GM12872 (cell line): ENCODE results near the gene HSPE1.

Experiments used
- CTCF ChIP-seq: IDR thresholded peaks from 3 replicates; pipeline ENCODE4 v1.5.1; 2011; ENCODE audit warnings: low read depth, mild to moderate bottlenecking, low read length, moderate library complexity; ENCODE audit not compliant: insufficient read depth

Gene HSPE1

GRCh38 chr2:197515739-197516392 is 15.7 kb downstream of the HSPE1 start, which contains the start of gene MOB4:
MOB4 (plus strand) TSS chr2:197516066; CDS start chr2:197516087, 21 bp downstream.
- no peak for TF ChIP-seq CTCF

- no peak for TF ChIP-seq CTCF
Measured at GRCh38 chr2:197516393-197516761, 16.2 kb downstream of the HSPE1 start.

DNA sequence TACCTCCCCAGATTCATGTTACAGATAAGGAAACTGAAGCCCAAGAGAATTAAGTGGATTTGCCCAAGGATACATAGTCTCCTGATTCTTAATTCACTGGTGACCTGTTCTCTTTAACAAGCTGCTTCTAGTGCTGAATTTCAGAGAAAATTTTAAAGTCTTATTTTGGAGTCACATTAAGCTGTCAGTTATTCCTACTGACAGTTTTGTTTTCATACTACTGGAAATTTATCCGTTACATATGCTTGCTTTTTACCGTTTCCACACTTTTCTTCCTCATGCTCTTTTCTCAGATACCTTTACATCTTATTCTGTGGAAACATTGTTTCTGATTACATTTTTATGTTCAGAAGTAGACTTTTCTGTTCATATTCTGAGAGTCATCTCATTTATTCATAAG is 17.0 kb downstream of the HSPE1 start:
- no peak for TF ChIP-seq CTCF

GRCh38 chr2:197538412-197538811 is 38.2 kb downstream of the HSPE1 start:
- TF ChIP-seq CTCF: no peak

DNA sequence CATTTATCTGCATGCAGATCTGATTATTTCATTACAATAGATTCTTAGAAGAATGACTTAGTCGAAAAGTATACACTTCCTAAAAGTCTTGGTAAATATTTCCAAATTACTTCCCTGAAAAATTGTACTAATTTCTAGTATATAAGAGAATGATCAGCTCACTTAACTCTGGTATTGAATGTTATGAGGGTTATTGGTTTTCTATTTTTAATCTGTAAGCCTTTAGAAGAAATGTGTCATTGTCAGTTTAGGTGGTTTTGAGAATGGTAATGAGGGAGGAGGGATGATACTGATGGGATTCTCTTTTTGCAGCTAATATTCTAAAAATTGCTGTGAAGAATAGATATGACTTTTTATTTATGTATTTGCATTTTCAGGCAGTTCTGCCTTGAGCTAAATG is 39.6 kb downstream of the HSPE1 start:
- TF ChIP-seq CTCF: no peak

- no peak for TF ChIP-seq CTCF
Measured at GRCh38 chr2:197543206-197543605, 43.0 kb downstream of the HSPE1 start.

GRCh38 chr2:197547163-197547900 is 47.2 kb downstream of the HSPE1 start:
- TF ChIP-seq CTCF: no peak
